ENCODE results near the gene RFC1. TPM values are rescaled to one million over a fixed set of nuclear protein-coding genes. Genes with fewer than 3 reads are reported as not detected.
"Not testable (repeated sequence)": the region's sequence is repeated elsewhere in the genome, so short reads cannot be mapped to it uniquely, and the experiment has no call there.

The RFC1 gene
- total RNA-seq, 2 donors from 2014 or later: 27.7 to 33.3 TPM

DNA sequence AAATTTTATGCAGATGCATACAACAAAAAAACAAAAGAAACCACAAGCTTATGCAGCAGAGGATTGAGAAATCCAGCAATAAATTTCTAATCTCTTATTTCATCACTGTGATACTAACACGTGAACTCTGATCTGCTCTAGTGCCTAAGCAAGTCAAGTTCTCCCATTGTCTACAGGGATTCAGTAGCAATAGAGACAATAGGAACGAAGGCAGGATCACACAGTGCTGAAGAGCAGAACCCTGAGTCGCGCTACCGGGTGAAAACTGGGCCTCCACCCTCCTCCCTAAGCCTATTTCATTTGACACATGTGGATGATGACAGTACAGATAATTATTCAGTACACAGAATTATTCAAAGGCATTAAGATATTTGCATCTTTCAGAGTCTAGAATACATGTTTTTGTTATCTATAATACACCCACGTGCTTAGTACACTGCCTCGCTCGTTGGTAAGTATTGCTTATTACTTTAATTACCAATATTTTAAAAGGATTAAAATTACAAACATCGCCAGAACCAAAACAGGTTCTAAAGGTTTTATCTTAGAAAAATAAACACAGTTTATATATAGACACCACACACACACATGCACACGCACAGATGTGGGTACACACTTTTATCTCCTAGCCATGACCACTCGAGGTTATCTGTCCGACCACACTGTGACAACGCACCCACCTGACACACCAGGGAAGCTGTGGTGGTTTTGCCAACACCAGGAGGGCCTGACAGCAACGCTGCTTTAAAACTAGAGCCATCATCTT is 60.1 kb downstream of the RFC1 start:
- intact Hi-C loops (cut with DNase I): no loop called here
- TF ChIP-seq POLR2AphosphoS5 (IDR thresholded peaks at IDR 0.05) (no peak), POLR2A (IDR thresholded peaks at IDR 0.05) (no peak), CTCF (IDR thresholded peaks at IDR 0.05) (no peak)
- DNase-seq (ENCODE audit: low spot score): no peak
- H3K36me3 ChIP-seq: no peaks in the 10 kb centered on the region
- H3K27ac ChIP-seq: no peak overlapping the region
- WGBS: 83% methylated on average over 14 of the region's 14 CpGs
- H3K4me1 ChIP-seq (replicated peaks): no peaks in the 10 kb centered on the region
- no peak overlapping the region for H3K4me3 ChIP-seq
- H3K9me3 ChIP-seq: no peaks in the 10 kb centered on the region
- H3K27me3 ChIP-seq (replicated peaks; ENCODE audit: insufficient read depth): no peaks in the 10 kb centered on the region

- H3K4me1 ChIP-seq (replicated peaks): no peaks in the 10 kb centered on the region
- no peak for DNase-seq (ENCODE audit: low spot score)
- H3K4me3 ChIP-seq: no peak overlapping the region
- TF ChIP-seq POLR2A (IDR thresholded peaks at IDR 0.05) (no peak), POLR2AphosphoS5 (IDR thresholded peaks at IDR 0.05) (no peak), CTCF (IDR thresholded peaks at IDR 0.05) (no peak)
- intact Hi-C loops (cut with DNase I): no loop called here
- no peaks in the 10 kb centered on the region for H3K9me3 ChIP-seq
- H3K27ac ChIP-seq: no peak overlapping the region
- H3K27me3 ChIP-seq (replicated peaks; ENCODE audit: insufficient read depth): no peaks in the 10 kb centered on the region
- 88% methylated on average over 5 of the region's 5 CpGs for WGBS
- H3K36me3 ChIP-seq: peaks cover 0 to 7% of the 10 kb centered on the region in 2 donors
These were observed 61.5 kb downstream of the RFC1 start for GRCh38 chr4:39304651-39305050.

- 83% methylated on average over 3 of the region's 3 CpGs for WGBS
- peaks cover 0 to 7% of the 10 kb centered on the region in 2 donors for H3K36me3 ChIP-seq
These were observed 62.3 kb downstream of the RFC1 start for GRCh38 chr4:39303871-39304270.

DNA sequence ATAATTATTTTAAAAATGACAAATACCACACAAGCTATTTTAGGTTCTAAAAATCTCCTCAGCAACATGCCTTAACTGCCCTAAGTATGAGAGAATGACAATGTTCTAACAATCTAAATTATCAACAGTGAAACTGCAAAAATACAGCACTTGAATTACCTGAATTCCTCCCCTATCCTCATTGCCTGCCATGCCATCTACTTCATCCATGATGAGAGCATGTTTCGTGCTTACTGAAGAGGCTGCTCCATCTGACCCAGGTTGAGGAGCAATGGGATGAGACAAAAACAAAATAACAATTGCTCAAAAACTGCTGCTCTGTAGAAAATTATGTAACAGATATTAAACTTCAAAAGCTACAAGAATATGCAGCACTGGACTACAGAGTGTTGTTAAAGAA is 63.3 kb downstream of the RFC1 start:
- Histone ChIP-seq H3K4me1 (replicated peaks) (no peaks in the 10 kb centered on the region), H3K36me3 (peaks cover 0 to 7% of the 10 kb centered on the region in 2 donors), H3K27me3 (replicated peaks; ENCODE audit: insufficient read depth) (no peaks in the 10 kb centered on the region), H3K27ac (no peak overlapping the region), H3K9me3 (no peaks in the 10 kb centered on the region), H3K4me3 (no peak overlapping the region)
- TF ChIP-seq POLR2AphosphoS5 (IDR thresholded peaks at IDR 0.05) (no peak), POLR2A (IDR thresholded peaks at IDR 0.05) (no peak), CTCF (IDR thresholded peaks at IDR 0.05) (no peak)
- DNase-seq (ENCODE audit: low spot score): no peak
- 93% methylated on average over 1 of the region's 1 CpG for WGBS
- intact Hi-C loops (cut with DNase I): no loop called here

More at GRCh38 chr4:39303871-39304270, 62.3 kb downstream of the RFC1 start:
- Histone ChIP-seq H3K4me1 (replicated peaks) (no peaks in the 10 kb centered on the region), H3K27ac (no peak overlapping the region), H3K27me3 (replicated peaks; ENCODE audit: insufficient read depth) (no peaks in the 10 kb centered on the region), H3K9me3 (no peaks in the 10 kb centered on the region), H3K4me3 (no peak overlapping the region)
- no peak for DNase-seq (ENCODE audit: low spot score)
- TF ChIP-seq POLR2AphosphoS5 (IDR thresholded peaks at IDR 0.05) (no peak), CTCF (IDR thresholded peaks at IDR 0.05) (no peak), POLR2A (IDR thresholded peaks at IDR 0.05) (no peak)
- intact Hi-C loops (cut with DNase I): no loop called here

DNA sequence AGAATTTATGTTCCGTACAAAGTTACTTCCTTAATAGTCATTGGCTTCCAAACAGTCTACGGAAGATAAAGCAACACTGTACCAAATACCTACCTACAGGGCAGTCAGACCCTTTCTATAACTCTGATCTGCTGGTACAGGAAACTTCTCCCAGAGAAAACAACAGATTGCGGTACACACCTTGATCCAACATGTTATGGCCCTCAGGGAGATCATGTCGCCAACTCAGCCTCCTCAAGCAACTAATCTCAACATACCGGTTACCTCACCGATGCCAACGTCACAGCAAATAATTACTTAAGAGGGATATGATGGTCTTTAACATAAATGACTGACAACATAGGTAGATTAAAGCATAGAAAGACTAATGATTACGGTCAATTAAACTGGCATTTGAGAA is 70.4 kb downstream of the RFC1 start:
- WGBS: 96% methylated on average over 8 of the region's 8 CpGs
- H3K36me3 ChIP-seq: peaks cover 4 to 7% of the 10 kb centered on the region in 2 donors
- H3K27ac ChIP-seq: no peak overlapping the region
- no peaks in the 10 kb centered on the region for H3K27me3 ChIP-seq (replicated peaks; ENCODE audit: insufficient read depth)
- DNase-seq (ENCODE audit: low spot score): no peak
- intact Hi-C loops (cut with DNase I): no loop called here
- no peak overlapping the region for H3K4me3 ChIP-seq
- H3K9me3 ChIP-seq: no peaks in the 10 kb centered on the region
- TF ChIP-seq POLR2A (IDR thresholded peaks at IDR 0.05) (no peak), CTCF (IDR thresholded peaks at IDR 0.05) (no peak), POLR2AphosphoS5 (IDR thresholded peaks at IDR 0.05) (no peak)
- H3K4me1 ChIP-seq (replicated peaks): no peaks in the 10 kb centered on the region

- H3K36me3 ChIP-seq; H3K4me3 ChIP-seq; DNase-seq (ENCODE audit: low spot score); H3K27ac ChIP-seq; H3K27me3 ChIP-seq (replicated peaks; ENCODE audit: insufficient read depth); H3K9me3 ChIP-seq; H3K4me1 ChIP-seq (replicated peaks); intact Hi-C loops (cut with DNase I): not testable (repeated sequence)
- whole genome bisulfite sequencing: 95% methylated on average over 5 of the region's 5 CpGs
These were observed 73.7 kb downstream of the RFC1 start for GRCh38 chr4:39292433-39292832.

Measured in prostate gland (tissue), 2 donors.